GM20431 (cell line): Measurements from ENCODE around the gene NODAL.

Source experiments
- in situ Hi-C: fragments of 300-500 bp; cut with MseI, MboI; formaldehyde crosslinking; loops from one replicate; pipeline ENCODE4 v1.15.0; 2020; ENCODE audit warnings: low sequenced_read_pairs; ENCODE audit not compliant: unreplicated experiment

The NODAL gene

GRCh38 chr10:70403483-70404035 lies 37.9 kb downstream of the NODAL start:
- in situ Hi-C loops = no loop called here

GRCh38 chr10:70399177-70399576 lies 42.3 kb downstream of the NODAL start:
- in situ Hi-C loops = no loop called here

GRCh38 chr10:70396140-70396539 lies 45.3 kb downstream of the NODAL start:
- in situ Hi-C loops = no loop called here

- in situ Hi-C loops = no loop called here
Measured at GRCh38 chr10:70391654-70392053, 49.8 kb downstream of the NODAL start.
